ENCODE results near the gene CREB5. TPM values are rescaled to one million over a fixed set of nuclear protein-coding genes. Genes with fewer than 3 reads are reported as not detected.

Gene CREB5
- total RNA-seq, 3 donors from 2014 or later = 17.3 to 19.7 (median 18.0) TPM

GRCh38 chr7:28750981-28751380, 338.7 kb downstream of the CREB5 start:
- intact Hi-C loops (cut with DNase I; ENCODE audit: low total_unique reads) = no loop called here
- no peak for DNase-seq (ENCODE audit: low spot score in 2 of 2)
- Histone ChIP-seq H3K9me3 (no peaks in the 10 kb centered on the region), H3K27me3 (no peaks in the 10 kb centered on the region), H3K4me3 (no peak overlapping the region), H3K36me3 (no peaks in the 10 kb centered on the region), H3K27ac (no peak overlapping the region), H3K4me1 (no peaks in the 10 kb centered on the region)
- TF ChIP-seq POLR2AphosphoS5 (IDR thresholded peaks at IDR 0.05) (no peak), CTCF (IDR thresholded peaks at IDR 0.05) (no peak), POLR2A (IDR thresholded peaks at IDR 0.05) (no peak)

GRCh38 chr7:28753613-28754012, 341.3 kb downstream of the CREB5 start:
- DNase-seq (ENCODE audit: low spot score in 2 of 2) = no peak
- Histone ChIP-seq H3K27me3 (no peaks in the 10 kb centered on the region), H3K9me3 (no peaks in the 10 kb centered on the region), H3K27ac (no peak overlapping the region), H3K36me3 (no peaks in the 10 kb centered on the region), H3K4me1 (no peaks in the 10 kb centered on the region), H3K4me3 (no peak overlapping the region)
- TF ChIP-seq CTCF (IDR thresholded peaks at IDR 0.05) (no peak), POLR2A (IDR thresholded peaks at IDR 0.05) (no peak), POLR2AphosphoS5 (IDR thresholded peaks at IDR 0.05) (no peak)
- intact Hi-C loops (cut with DNase I; ENCODE audit: low total_unique reads) = no loop called here

- intact Hi-C loops (cut with DNase I; ENCODE audit: low total_unique reads) = no loop called here
- H3K27me3 ChIP-seq = no peaks in the 10 kb centered on the region
- H3K4me1 ChIP-seq = no peaks in the 10 kb centered on the region
- no peak overlapping the region for H3K4me3 ChIP-seq
- DNase-seq (ENCODE audit: low spot score in 2 of 2) = no peak
- TF ChIP-seq CTCF (IDR thresholded peaks at IDR 0.05) = no peak
- TF ChIP-seq POLR2AphosphoS5 (IDR thresholded peaks at IDR 0.05) = no peak
- TF ChIP-seq POLR2A (IDR thresholded peaks at IDR 0.05) = no peak
- no peak overlapping the region for H3K27ac ChIP-seq
- H3K9me3 ChIP-seq = no peaks in the 10 kb centered on the region
- no peaks in the 10 kb centered on the region for H3K36me3 ChIP-seq
Observed at GRCh38 chr7:28754027-28754426, 341.7 kb downstream of the CREB5 start.

DNA sequence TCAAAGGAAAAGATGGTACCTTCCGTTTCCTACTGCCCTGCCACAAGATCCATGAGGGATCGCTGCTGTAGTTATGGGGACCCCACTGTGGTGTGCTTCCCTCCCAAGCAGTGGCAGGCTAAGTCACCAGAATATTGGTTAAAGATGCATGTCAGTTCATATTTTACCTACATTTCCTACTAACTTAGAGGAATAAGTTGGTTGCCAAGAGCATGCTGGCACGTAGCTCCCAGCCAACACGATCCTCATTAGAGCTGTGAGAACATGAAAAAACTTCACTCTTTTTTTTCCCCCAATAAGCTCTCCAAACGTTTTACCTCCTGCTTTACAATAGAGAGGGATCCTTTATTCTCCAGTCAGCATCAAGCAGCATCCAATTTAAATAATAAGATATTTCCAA, 342.1 kb downstream of the CREB5 start:
- TF ChIP-seq CTCF (IDR thresholded peaks at IDR 0.05) (no peak), POLR2A (IDR thresholded peaks at IDR 0.05) (no peak), POLR2AphosphoS5 (IDR thresholded peaks at IDR 0.05) (no peak)
- no peak overlapping the region for H3K4me3 ChIP-seq
- H3K9me3 ChIP-seq = no peaks in the 10 kb centered on the region
- intact Hi-C loops (cut with DNase I; ENCODE audit: low total_unique reads) = no loop called here
- H3K27me3 ChIP-seq = no peaks in the 10 kb centered on the region
- no peak overlapping the region for H3K27ac ChIP-seq
- no peaks in the 10 kb centered on the region for H3K4me1 ChIP-seq
- no peak for DNase-seq (ENCODE audit: low spot score in 2 of 2)
- H3K36me3 ChIP-seq = no peaks in the 10 kb centered on the region

DNA sequence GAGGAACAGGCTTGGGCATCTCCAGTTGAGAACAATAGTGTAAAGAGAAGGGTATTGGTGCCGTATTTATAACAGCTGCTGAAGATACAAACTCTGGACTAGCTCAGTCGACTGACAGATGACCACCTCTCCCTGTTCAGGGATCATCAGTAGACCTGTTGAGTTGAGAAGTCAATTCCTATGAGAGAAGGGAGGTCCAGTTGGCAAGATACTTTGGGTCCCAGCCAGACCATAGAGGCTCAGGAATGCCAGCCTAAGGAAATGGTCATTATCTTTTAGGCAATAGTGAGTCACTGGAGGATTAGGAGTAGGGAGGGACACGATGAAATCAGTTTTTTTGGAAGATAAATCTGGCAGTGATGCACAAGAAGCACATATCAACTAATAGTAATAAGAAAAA, 342.9 kb downstream of the CREB5 start:
- Histone ChIP-seq H3K9me3 (no peaks in the 10 kb centered on the region), H3K27me3 (no peaks in the 10 kb centered on the region), H3K4me1 (no peaks in the 10 kb centered on the region), H3K36me3 (no peaks in the 10 kb centered on the region), H3K27ac (no peak overlapping the region), H3K4me3 (no peak overlapping the region)
- intact Hi-C loops (cut with DNase I; ENCODE audit: low total_unique reads) = no loop called here
- TF ChIP-seq POLR2A (IDR thresholded peaks at IDR 0.05) = no peak
- no peak for TF ChIP-seq POLR2AphosphoS5 (IDR thresholded peaks at IDR 0.05)
- TF ChIP-seq CTCF (IDR thresholded peaks at IDR 0.05) = no peak
- no peak for DNase-seq (ENCODE audit: low spot score in 2 of 2)

Measured in breast epithelium (tissue), 4 donors.